ENCODE measurements around the gene SPRR1A.

- TF ChIP-seq CTCF (IDR thresholded peaks at IDR 0.05 in 4 of 5, conservative IDR thresholded peaks at IDR 0.05 in 1 of 5) (no peak), POLR2A (IDR thresholded peaks at IDR 0.05) (no peak)
These were observed 32.2 kb upstream of the SPRR1A start for GRCh38 chr1:152951711-152952110.
